GM12801 (cell line): ENCODE measurements around the gene GNB2.

Experiments used
- TF ChIP-seq, protein P1 (sequence below): IDR thresholded peaks from one replicate; pipeline ENCODE4 v1.5.1; 2011; ENCODE audit warnings: control low read depth; ENCODE audit not compliant: insufficient read length; ENCODE audit errors: extremely low read depth

GNB2 gene

DNA sequence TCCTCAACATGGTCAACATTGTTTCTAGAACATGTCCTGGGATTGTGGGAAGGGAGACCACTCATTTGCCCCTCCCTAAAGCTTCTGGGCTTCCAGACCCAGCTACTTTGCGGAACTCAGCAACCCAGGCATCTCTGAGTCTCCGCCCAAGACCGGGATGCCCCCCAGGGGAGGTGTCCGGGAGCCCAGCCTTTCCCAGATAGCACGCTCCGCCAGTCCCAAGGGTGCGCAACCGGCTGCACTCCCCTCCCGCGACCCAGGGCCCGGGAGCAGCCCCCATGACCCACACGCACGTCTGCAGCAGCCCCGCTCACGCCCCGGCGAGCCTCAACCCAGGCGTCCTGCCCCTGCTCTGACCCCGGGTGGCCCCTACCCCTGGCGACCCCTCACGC, 46.7 kb downstream of the GNB2 start, which contains the start of gene EPO:
Gene EPO, plus strand, starts transcription at position 190 of the 392 bp plus-strand sequence. CDS start 513 bp downstream, outside the sequence.
- TF ChIP-seq, protein P1, sequence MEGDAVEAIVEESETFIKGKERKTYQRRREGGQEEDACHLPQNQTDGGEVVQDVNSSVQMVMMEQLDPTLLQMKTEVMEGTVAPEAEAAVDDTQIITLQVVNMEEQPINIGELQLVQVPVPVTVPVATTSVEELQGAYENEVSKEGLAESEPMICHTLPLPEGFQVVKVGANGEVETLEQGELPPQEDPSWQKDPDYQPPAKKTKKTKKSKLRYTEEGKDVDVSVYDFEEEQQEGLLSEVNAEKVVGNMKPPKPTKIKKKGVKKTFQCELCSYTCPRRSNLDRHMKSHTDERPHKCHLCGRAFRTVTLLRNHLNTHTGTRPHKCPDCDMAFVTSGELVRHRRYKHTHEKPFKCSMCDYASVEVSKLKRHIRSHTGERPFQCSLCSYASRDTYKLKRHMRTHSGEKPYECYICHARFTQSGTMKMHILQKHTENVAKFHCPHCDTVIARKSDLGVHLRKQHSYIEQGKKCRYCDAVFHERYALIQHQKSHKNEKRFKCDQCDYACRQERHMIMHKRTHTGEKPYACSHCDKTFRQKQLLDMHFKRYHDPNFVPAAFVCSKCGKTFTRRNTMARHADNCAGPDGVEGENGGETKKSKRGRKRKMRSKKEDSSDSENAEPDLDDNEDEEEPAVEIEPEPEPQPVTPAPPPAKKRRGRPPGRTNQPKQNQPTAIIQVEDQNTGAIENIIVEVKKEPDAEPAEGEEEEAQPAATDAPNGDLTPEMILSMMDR, result no peak

DNA sequence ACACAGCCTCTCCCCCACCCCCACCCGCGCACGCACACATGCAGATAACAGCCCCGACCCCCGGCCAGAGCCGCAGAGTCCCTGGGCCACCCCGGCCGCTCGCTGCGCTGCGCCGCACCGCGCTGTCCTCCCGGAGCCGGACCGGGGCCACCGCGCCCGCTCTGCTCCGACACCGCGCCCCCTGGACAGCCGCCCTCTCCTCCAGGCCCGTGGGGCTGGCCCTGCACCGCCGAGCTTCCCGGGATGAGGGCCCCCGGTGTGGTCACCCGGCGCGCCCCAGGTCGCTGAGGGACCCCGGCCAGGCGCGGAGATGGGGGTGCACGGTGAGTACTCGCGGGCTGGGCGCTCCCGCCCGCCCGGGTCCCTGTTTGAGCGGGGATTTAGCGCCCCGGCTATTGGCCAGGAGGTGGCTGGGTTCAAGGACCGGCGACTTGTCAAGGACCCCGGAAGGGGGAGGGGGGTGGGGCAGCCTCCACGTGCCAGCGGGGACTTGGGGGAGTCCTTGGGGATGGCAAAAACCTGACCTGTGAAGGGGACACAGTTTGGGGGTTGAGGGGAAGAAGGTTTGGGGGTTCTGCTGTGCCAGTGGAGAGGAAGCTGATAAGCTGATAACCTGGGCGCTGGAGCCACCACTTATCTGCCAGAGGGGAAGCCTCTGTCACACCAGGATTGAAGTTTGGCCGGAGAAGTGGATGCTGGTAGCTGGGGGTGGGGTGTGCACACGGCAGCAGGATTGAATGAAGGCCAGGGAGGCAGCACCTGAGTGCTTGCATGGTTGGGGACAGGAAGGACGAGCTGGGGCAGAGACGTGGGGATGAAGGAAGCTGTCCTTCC, 47.3 kb downstream of the GNB2 start:
- TF ChIP-seq, protein P1, result no peak

DNA sequence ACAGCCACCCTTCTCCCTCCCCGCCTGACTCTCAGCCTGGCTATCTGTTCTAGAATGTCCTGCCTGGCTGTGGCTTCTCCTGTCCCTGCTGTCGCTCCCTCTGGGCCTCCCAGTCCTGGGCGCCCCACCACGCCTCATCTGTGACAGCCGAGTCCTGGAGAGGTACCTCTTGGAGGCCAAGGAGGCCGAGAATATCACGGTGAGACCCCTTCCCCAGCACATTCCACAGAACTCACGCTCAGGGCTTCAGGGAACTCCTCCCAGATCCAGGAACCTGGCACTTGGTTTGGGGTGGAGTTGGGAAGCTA, 47.9 kb downstream of the GNB2 start:
- TF ChIP-seq, protein P1, result no peak

DNA sequence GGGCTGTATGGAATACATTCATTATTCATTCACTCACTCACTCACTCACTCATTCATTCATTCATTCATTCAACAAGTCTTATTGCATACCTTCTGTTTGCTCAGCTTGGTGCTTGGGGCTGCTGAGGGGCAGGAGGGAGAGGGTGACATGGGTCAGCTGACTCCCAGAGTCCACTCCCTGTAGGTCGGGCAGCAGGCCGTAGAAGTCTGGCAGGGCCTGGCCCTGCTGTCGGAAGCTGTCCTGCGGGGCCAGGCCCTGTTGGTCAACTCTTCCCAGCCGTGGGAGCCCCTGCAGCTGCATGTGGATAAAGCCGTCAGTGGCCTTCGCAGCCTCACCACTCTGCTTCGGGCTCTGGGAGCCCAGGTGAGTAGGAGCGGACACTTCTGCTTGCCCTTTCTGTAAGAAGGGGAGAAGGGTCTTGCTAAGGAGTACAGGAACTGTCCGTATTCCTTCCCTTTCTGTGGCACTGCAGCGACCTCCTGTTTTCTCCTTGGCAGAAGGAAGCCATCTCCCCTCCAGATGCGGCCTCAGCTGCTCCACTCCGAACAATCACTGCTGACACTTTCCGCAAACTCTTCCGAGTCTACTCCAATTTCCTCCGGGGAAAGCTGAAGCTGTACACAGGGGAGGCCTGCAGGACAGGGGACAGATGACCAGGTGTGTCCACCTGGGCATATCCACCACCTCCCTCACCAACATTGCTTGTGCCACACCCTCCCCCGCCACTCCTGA, 49.1 kb downstream of the GNB2 start:
- TF ChIP-seq, protein P1, result no peak

DNA sequence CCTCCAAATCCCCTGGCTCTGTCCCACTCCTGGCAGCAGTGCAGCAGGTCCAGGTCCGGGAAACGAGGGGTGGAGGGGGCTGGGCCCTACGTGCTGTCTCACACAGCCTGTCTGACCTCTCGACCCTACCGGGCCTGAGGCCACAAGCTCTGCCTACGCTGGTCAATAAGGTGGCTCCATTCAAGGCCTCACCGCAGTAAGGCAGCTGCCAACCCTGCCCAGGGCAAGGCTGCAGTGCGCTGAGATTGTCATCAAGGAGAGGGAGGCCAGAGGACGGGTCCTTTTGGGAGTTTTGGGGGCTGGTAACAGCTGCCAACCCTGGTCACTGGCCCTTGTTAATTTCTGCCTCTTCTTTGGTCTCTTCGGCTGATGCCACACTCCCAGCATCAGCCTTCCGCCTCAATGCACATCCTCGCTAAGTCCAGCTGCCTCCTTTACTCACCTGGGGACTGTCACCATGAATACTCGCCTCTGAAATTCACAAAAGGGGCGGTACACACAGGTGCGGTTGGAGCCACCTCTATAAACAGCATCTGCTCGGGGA, 50.3 kb downstream of the GNB2 start:
- TF ChIP-seq, protein P1, result no peak

DNA sequence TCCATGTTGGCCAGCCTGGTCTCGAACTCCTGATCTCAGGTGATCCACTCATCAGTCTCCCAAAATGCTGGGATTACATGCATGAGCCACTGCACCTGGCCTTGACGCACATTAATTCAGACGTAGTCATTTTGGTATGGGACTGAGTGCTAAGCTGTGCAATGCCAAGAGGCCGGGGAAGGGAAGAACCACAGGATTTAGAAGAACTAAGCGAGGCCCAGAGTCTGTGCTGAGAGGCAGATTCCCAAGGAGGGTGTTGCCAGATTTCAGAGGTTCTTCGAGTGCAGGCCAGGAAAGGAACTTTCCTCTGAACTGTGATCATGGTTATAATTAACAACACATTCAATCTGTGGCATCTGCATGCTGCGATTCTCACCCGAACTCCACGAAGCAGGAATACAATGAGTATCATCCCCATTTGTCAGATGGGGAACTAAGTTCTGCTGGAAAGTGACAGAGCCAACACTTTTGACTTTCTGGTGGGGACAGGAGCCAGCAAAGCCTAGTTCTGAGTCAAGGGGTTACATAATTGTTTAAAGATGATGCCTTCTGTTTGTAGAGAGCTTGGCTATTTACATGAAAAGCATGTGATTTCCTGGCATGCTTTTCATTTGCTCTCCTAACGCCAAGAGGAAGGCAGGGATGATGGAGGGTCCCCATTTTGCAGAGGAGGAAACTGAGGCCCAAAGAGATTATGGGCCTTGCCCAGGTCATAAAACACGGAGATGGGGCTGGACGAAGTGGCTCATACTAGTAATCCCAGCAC, 53.6 kb downstream of the GNB2 start:
- TF ChIP-seq, protein P1, result no peak

DNA sequence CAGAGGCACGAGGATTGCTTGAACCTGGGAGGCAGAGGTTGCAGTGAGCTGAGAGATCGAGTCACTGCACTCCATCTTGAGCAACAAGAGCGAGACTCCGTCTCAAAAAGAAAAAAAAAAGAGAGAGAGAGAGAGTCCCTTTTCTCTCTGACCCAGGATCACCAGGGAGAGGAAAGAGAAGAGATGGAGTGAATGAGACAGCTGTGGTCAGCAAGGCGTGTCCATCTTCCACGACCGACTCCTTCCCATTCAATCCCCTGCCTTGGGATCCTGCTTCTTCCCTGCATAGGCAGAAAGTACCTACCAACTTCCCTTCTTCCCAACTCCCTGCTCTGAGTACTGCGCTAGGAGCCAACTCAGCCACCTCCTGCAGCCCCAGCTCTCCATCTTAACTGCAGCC, 54.7 kb downstream of the GNB2 start:
- TF ChIP-seq, protein P1, result no peak
